ENCODE results near the gene CACNA1E. TPM values are rescaled to one million over a fixed set of nuclear protein-coding genes. Genes with fewer than 3 reads are reported as not detected.

The CACNA1E gene
- total RNA-seq, 1 experiment from 2014 or later = 0.46 TPM

GRCh38 chr1:181485287-181486097 lies 2.2 kb downstream of the CACNA1E start:
- Histone ChIP-seq H3K79me1 (ENCODE audit: insufficient read depth, low read depth, low read length, poor library complexity, severe bottlenecking) (no peaks in the 10 kb centered on the region), H4K8ac (replicated peaks; ENCODE audit: insufficient read length, low read depth, low read length) (no peak overlapping the region), H3K18ac (ENCODE audit: insufficient read length, low read depth, low read length) (no peak overlapping the region), H2BK15ac (ENCODE audit: low read depth, low read length) (no peak overlapping the region), H3K4ac (ENCODE audit: low read depth, low read length) (no peak overlapping the region), H2AFZ (ENCODE audit: low read length) (no peak overlapping the region), H3K23me2 (ENCODE audit: insufficient read length, low read depth, low read length, poor library complexity, severe bottlenecking) (peaks cover 13% of the 10 kb centered on the region), H3K27me3 (ENCODE audit: insufficient read depth, low read length) (peaks cover 46% of the 10 kb centered on the region), H4K20me1 (ENCODE audit: control insufficient read depth, insufficient read depth, insufficient read length) (no peaks in the 10 kb centered on the region), H3K14ac (ENCODE audit: insufficient read depth, low read length) (no peak overlapping the region), H2BK20ac (ENCODE audit: low read depth, low read length, poor library complexity, severe bottlenecking) (no peak overlapping the region), H2AK5ac (ENCODE audit: insufficient read length, low read length) (no peak overlapping the region), H2BK120ac (ENCODE audit: low read depth, low read length, poor library complexity, severe bottlenecking) (no peak overlapping the region), H4K5ac (ENCODE audit: insufficient read length, low read depth, low read length) (no peak overlapping the region), H3K27ac (ENCODE audit: insufficient read length, low read depth, low read length) (no peak overlapping the region), H3K79me2 (ENCODE audit: insufficient read depth, low read length) (no peaks in the 10 kb centered on the region), H3K23ac (ENCODE audit: insufficient read length, low read depth, low read length) (no peak overlapping the region), H4K91ac (ENCODE audit: insufficient read length, low read depth, low read length) (no peak overlapping the region), H3K56ac (ENCODE audit: insufficient read length, low read depth, low read length) (no peak overlapping the region), H3T11ph (ENCODE audit: low read length) (no peak overlapping the region), H3K9me3 (ENCODE audit: control insufficient read depth, low read depth, low read length) (no peaks in the 10 kb centered on the region), H2BK12ac (ENCODE audit: insufficient read length, low read depth, low read length) (no peak overlapping the region), H3K9ac (ENCODE audit: extremely low read depth, insufficient read length, low read length) (no peak overlapping the region), H2BK5ac (ENCODE audit: insufficient read length, low read length) (no peak overlapping the region), H3K4me1 (ENCODE audit: insufficient read depth, low read length) (no peaks in the 10 kb centered on the region), H3K4me2 (ENCODE audit: insufficient read depth, insufficient read length, low read length) (peak overlapping the region; percentile 26)
- peak; percentile 77 for DNase-seq
- Mint-ChIP-seq H3K4me3 (peak overlapping the region; percentile 54 to 69), H3K9me3 (peaks cover 0 to 5% of the 10 kb centered on the region in 2 experiments; a peak in 2 of 5 replicates), H3K27me3 (ENCODE audit: low read depth) (peaks cover 98% of the 10 kb centered on the region), H3K4me1 (peaks cover 25 to 36% of the 10 kb centered on the region in 2 experiments), H3K27ac (0 out of 7 replicates have a peak overlapping the region, but pooled peaks of 1 of the 3 experiments have one; percentile 46), H3K36me3 (ENCODE audit: insufficient read depth in 1 of 3, low read depth in 3 of 3) (peaks cover 0 to 4% (median 0%) of the 10 kb centered on the region in 3 experiments; a peak in 2 of 7 replicates)
- no CpG with 5 or more reads among the region's 42 CpGs for WGBS (ENCODE audit: extremely low coverage, insufficient read length, low lambda C conversion rate)
- no peak for TF ChIP-seq CTCF (conservative IDR thresholded peaks at IDR 0.05)
